ENCODE data around the gene ETV7.

The ETV7 gene

GRCh38 chr6:36318690-36319435 lies 68.6 kb downstream of the ETV7 start:
- no peak for DNase-seq

GRCh38 chr6:36317623-36318022 lies 69.8 kb downstream of the ETV7 start:
- no peak for DNase-seq

Measured in NCI-H2081 treated with DMSO at 0.1 percent for 48 hours (cell line).